Fibroblast of gingiva (primary cell): ENCODE measurements around the gene HNRNPH2.

Experiments used
- DNase-seq: peaks from one replicate; pipeline ENCODE4 v3.0.0-alpha.2; 2011; ENCODE audit warnings: low read depth

The HNRNPH2 gene

DNA sequence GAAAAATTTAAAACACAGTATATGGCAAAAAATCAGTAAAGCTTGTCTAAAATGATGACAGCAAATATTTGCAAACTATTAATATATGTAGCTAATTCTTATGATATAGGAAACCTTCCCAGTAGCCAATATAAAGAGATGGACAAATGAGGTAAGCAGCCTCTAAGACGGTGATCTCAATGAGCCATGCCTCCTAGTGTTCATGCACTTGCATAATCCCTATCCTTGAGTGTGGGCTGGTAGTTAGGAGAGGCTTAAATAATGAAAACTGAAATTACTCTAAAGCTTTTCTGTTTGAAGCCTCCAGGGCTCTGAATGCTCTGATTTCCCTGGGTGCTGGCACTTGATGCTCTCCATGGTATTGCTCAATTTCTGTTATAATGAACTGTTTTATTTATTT is 52.6 kb downstream of the HNRNPH2 start:
- DNase-seq = peak; percentile 1

DNA sequence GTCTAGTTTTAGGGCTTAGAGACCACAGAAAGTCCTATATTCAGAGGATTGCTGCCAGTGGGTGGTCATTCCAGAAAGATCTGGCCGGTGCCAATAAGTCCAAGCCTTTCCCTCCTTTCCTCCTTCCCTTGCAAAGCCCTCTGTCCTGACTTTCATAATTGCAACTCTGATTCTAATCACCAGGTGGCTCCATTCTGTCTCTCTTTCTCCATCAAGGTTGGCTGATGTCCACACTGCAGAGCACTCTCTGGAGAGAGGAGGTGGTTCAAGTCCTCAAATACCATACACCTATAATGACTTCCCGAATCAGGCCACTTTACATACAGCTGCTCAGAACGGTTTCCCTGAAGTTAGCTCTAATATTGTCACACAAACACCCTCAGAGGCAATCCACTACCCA is 54.9 kb downstream of the HNRNPH2 start:
- peak; percentile 5 for DNase-seq
